GM10847 (cell line): Measurements from ENCODE around the gene TM4SF1.

Source experiments
- POLR2A ChIP-seq: IDR thresholded peaks from 2 replicates; pipeline ENCODE4 v1.6.1; 2011; ENCODE audit not compliant: insufficient read length; ENCODE audit errors: extremely low read depth

TM4SF1 gene, protein sequence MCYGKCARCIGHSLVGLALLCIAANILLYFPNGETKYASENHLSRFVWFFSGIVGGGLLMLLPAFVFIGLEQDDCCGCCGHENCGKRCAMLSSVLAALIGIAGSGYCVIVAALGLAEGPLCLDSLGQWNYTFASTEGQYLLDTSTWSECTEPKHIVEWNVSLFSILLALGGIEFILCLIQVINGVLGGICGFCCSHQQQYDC

DNA sequence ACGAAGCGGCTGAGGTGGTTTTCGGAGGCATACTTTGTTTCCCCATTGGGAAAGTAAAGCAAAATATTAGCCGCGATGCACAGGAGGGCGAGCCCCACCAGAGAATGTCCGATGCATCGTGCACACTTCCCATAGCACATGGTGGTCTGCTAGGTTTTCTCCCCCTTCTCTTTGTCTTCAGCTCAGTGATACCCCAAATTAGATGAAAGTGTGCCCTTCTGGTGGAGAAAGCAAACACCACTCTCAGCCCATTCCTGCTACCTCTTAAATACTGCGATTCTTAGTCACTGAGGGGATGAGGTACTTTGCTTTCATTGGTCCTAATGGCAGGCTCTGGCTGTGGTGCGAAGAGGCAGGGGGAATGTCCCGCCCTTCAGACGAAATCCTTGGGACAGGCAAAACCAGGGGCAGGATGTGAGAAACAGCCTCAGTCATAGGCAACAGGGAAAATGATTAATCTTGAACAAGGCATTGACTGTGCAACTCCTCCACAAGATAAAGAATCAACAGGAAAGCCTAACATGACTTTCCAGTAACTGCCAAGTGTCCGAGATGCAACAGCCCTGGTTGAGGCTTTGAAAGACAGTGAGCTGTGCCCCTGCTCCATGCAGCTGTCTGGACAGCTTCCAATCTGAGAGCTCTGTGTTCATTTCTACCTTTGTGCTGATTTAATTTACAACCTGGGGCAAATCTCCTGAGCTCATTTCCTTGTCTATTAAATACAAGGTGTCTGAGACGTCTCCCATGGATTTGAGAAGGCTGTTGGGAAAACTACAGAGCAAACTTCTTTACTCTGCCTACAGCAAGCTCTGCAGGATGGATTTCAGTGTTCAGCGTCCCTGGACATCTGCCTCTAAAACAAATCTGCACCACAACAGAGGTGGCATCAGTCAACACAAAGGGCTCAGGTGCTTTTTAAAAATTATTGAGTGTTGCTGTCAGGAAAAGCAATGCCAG is at the start of gene TM4SF1:
TM4SF1 (minus strand) TSS at position 242 of the 957 bp plus-strand sequence; CDS start at position 140, 102 bp downstream.
- no peak for TF ChIP-seq POLR2A

DNA sequence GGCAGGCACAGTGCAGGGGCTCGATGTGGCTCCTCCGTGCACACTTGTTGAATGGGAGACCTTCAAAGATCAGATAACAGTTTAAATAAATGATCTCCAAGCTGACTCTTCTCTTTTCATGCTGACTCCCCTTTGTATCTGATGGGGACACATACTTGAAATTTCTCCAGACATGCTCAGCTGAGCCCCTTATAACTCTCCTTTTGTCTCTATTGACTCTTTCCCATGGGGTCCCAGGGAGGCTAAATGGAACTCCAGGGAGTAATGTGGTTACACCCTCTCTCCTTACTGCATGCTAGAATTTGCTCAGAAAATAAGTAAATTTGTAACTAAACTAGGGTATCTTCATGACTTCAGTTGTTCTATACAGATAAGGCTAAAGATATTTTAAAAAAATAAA is 48.9 kb upstream of the TM4SF1 start:
- no peak for TF ChIP-seq POLR2A

DNA sequence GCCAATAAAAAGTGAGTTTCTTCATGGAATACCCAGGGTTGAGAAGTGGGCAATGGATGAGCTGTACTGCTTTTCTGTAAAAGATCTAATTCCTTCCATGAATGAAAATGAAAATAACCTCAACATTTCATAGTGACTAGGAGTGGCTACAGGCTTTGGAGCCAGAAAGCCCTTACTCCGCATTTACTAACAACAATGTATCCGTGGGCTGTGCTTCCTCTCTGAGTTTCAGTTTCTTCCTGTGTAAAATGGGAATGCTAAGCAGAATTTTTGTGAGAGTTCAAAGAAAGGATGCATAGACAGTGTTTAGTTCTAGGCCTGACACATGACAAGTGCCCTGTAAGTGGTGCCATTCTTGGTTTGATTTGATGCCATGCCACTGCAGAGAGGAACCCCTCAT is 47.5 kb upstream of the TM4SF1 start:
- TF ChIP-seq POLR2A: no peak

DNA sequence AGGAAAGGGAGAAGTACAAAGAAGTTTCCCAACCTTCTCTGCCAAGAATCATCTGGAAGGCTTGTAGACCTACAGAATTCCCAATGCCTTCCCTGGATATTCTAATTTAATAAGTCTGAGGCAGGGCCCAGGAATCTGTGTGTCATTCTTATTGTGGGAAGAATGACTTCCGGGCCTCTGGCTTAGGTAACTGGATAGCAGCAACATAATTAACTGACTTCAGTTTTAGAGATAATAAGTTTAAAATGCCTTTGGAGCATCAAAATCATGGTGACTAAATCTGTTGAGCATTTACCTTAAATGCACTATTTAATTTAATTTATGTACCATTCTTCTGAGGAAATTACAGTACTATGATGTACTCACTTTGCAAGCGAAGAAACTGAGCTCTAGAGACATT is 44.3 kb upstream of the TM4SF1 start:
- TF ChIP-seq POLR2A: no peak

DNA sequence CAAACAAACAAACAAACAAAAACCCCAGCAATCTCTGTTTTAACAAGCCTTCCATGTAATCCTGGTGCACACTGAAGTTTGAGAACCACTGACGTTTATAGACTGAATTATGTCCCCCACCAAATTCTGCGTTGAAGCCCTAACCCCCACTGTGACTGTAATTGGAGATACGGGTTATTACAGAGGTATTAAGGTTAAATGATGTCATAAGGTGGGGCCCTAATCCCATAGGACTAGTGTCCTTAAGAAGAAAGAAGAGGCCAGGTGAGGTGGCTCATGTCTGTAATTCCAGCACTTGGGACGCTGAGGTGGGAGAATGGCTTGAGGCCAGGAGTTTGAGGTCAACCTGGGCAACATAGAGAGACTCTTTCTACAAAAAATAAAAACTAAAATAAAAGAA is 42.4 kb upstream of the TM4SF1 start:
- TF ChIP-seq POLR2A: no peak

DNA sequence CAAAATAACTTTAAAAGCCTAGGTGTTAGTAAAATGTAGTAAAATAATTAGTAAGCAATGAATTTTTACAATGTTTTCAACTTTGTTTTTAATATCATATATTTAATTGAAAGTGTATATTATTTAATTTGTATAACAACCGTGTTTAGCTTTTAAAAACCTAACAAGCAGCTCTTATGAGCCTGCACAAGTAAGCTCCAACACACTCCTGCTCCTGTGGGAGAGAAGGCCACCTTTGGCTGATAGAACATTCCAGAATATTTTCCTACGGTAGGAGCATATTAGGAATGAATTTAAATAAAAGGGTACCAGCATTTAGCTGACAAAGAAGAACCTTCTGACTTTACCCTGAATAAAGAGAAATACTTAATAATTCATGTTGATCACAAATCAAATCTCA is 40.3 kb upstream of the TM4SF1 start:
- TF ChIP-seq POLR2A: no peak

DNA sequence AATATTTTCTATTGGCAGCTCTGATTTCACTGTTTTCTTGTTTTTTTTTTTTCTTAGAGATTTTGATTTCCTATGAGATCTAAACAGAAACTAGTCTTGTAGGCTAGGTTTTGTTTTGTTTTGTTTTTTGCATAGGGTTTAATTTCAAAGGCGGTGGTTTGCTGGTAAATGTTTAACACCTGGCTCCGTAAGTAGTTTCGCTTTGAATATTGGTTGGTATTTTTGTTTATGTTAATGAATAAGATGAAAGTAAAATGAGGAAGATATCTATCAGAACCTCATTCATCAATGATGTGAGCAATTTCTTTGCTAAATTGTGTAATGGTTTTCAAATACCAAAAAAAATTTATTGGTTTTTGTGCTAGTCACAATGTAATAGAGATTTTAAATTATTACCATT is 39.7 kb upstream of the TM4SF1 start:
- TF ChIP-seq POLR2A: no peak

DNA sequence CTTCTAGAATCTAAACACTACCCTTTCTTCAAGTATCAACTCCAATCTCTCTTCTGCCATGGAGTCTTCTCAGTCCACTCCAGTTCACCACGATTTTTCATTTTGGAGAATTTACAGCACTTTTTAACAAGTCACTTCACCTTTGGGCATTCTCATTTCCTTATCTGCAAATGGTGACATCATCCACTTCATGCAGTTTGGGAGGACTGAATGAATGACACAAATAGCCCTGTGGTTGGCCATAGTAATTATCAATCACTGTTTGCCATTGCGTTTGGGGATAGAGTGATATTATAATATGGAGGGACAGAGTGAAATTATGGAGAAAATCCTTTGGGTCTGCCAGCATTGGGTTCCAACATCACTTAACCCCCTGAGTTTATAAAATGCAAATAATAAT is 38.0 kb upstream of the TM4SF1 start:
- no peak for TF ChIP-seq POLR2A

DNA sequence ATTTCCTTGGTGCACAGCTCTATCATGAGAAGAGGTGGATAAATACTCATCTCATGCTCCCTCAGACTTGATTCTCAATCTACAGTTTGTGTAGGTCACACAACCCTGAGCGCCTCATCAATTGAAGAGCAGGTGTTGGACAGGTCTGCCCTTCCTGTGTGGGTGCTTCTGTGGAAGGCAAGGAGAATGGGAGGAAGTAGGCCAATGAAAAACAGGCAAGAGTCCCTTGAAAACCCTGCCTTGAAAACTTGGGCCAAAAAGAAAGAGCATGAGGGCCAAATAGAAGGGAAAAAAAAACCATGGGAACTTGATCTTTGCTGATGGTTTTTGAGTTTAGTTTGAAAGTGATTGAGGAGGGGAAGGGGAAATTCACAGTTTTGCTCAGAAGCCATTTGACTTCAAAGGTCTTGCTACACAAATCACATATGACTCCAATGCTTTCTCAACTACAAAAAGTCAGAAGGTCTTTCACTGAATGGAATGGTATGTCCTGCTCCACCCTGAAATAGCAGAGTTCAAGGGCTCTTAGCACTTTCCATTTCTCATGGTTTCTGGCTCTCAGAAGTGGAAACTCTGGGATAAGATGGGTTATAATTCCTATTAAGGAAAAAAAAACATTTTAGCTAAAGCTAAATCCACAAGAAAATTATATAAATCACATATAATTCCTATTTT is 37.2 kb upstream of the TM4SF1 start:
- no peak for TF ChIP-seq POLR2A

DNA sequence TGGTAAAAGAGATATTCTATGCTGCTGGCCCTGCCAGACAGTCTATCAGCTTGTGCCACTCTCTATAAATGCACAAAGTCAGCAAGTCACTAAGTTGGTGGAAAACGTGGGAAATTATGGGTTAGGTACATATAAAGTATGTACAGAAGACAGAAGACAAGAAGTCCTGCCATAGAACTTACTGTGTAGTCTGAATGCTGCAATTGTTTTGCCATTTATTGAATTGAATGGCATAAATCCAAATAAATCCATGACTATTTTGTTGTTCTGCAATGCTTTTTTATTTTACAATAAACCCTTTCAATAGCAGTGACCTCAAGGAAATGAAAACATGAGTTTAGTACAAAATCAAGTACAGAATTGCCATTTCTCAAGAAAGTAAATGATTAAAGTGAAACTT is 34.1 kb upstream of the TM4SF1 start:
- no peak for TF ChIP-seq POLR2A

DNA sequence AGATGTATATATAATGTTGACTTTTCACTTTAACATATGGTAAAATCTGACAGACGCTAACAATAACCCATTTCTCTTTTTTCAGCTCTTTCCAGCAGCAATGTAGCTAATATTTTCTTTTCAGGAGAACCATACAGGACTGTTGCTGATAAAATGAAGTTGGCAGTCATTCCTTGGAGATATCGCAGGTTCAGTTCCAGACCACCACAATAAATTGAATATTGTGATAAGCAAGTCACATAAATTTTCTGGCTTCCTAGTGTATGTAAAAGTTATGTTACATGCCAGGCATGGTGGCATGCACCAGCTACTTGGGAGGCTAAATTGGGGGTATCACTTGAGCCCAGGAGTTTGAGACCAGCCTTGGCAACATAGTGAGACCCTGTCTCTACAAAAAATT is 31.9 kb upstream of the TM4SF1 start:
- TF ChIP-seq POLR2A: no peak

DNA sequence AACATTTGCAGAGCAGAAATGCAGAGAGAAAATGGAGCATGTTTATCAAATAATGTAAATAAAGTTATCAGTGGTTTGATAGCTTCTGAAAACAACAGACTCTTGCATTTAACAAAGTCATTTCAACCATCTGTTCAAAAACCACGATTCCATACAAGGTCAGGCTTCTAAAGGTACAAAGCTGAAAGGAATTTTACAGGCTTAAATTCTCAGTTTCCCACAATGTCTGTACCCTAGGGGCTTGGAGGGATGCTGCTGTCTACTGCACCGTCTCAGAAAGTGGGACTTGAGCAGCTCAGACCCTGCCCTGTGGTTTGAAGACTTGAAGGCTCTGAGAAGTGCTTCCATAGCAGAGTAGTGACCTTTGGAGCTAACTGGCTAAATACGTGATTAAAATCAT is 30.4 kb upstream of the TM4SF1 start:
- TF ChIP-seq POLR2A: no peak

DNA sequence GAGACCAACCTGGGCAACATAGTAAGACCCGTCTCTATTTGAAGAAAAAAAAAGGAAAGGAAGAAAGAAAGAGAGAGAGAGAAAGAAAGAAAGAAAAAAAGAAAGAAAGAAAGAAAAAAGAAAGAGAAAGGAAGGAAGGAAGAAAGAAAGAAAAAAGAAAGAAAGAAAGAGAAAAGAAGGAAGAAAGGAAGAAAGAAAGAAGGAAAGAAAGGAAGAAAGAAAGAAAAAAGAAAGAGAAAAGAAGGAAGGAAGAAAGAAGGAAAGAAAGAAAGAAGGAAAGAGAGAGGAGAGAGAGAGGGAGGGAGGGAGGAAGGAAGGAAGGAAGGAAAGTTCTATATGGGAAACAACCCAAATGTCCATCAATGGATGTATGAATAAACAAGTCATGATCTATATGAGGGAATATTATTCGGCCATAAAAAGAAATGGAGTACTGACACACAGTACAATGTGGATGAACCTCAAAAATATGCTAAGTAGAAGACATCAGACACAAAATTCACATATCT is 28.8 kb upstream of the TM4SF1 start:
- TF ChIP-seq POLR2A: no peak

DNA sequence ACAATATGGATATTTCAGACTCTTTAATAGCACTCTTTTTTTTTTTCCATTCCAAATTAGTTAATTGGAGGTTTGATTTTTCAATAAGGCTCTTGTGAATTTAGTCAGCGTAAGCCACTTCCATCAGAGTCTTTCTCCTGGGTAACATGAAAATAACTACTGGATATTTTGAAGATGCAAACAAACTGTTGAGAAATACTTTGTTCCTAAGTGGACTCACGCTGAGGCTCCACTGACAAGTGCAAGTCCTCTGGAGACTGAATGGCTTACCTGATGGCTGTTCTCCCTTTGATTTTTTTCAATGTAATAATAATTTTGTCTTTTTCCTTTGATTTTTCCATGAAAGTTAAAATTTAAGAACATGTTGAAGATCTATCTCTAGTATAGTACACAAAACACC is 26.0 kb upstream of the TM4SF1 start:
- TF ChIP-seq POLR2A: no peak

DNA sequence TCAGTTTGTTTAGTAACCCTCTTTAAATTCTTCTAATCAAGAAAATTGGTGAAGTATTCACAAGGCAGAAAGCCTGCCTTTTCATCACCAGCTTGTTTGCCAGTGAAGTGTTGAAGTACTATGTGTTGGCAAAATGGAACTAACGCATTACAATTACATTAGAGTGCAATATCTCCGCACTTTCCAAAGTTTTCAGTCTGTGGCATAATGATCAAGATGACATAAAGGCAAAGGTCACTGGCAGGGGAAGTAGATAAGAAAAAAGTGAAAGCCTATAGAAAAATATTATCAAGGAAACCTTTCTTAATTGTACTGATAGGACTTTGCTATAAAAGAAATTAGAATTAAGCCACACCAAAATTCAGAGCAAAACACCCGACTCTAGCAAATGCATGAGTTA is 25.0 kb upstream of the TM4SF1 start:
- TF ChIP-seq POLR2A: no peak

DNA sequence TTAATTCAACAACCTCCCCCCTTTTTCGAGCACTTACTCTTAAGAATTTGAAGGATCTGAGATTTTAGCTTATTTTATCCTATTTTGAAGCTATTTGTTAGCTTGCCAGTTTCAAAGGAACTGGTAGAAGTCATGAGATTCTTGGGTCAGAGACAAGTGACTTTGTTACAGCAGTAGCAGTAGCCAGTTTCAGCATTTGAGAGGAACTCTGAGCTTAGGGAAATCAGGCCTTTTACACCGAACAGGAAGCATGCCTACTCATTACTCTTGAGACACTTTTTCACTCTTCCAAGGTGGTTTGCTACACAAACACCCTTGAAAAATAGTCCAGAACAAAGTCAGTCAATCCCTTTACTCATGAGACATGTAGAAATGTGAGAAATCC is 24.5 kb upstream of the TM4SF1 start:
- no peak for TF ChIP-seq POLR2A
